Activated CD4-positive, alpha-beta T cell treated with anti-CD3 and anti-CD28 coated beads for 36 hours (primary cell): ENCODE data around the gene GSG1. TPM values are rescaled to one million over a fixed set of nuclear protein-coding genes. Genes with fewer than 3 reads are reported as not detected.

Source experiments
- ATAC-seq: fragments of 200-7000 bp; cut with Tn5 transposase; one replicate; pipeline ENCODE4 v1.10.0; 2021; ENCODE audit warnings: mild to moderate bottlenecking, moderate library complexity
- CTCF ChIA-PET: fragments of 350-600 bp; sonication (Branson Sonifier 250); formaldehyde crosslinking; loops from one replicate; lab custom pipeline; 2021; ENCODE audit warnings: antibody characterized with exemption; lab: Charles Lee
- POLR2A ChIA-PET: fragments of 350-600 bp; sonication (Branson Sonifier 250); formaldehyde crosslinking; loops from one replicate; lab custom pipeline; 2021; ENCODE audit warnings: antibody characterized with exemption, inconsistent platforms; lab: Charles Lee
- DNase-seq: peaks from one replicate; pipeline ENCODE4 v3.0.0-alpha.2; 2020
- H3K27ac Mint-ChIP-seq: one replicate; pipeline ENCODE4 v1.8.0; 2021; ENCODE audit warnings: mixed read lengths
- H3K27me3 Mint-ChIP-seq: one replicate; pipeline ENCODE4 v1.8.0; 2021; ENCODE audit warnings: mixed read lengths
- H3K36me3 Mint-ChIP-seq: one replicate; pipeline ENCODE4 v1.8.0; 2021; ENCODE audit warnings: low read depth, mixed read lengths
- H3K4me1 Mint-ChIP-seq: one replicate; pipeline ENCODE4 v1.8.0; 2021; ENCODE audit warnings: mixed read lengths
- H3K4me3 Mint-ChIP-seq: one replicate; pipeline ENCODE4 v1.8.0; 2021; ENCODE audit warnings: mild to moderate bottlenecking, moderate library complexity, mixed read lengths
- H3K9me3 Mint-ChIP-seq: one replicate; pipeline ENCODE4 v1.8.0; 2021; ENCODE audit warnings: low read depth, mixed read lengths
- intact Hi-C, 2 experiments: fragments of 100-400 bp; cut with DNase I in 1 of 2; cut with micrococcal nuclease in 1 of 2; formaldehyde crosslinking; loops; one replicate each; pipeline versions ENCODE4 v1.14.2 to v1.15.1; 2022 to 2024; cut with DNase I, micrococcal nuclease
- total RNA-seq, 2 experiments: library from RNA; stranded (reverse); gene quantifications; one replicate each; pipeline ENCODE4 v1.2.3, GENCODE V29; 2021

GSG1 gene
- total RNA-seq, 2 experiments from 2014 or later, result not detected

GRCh38 chr12:13117029-13117428 is 13.6 kb upstream of the GSG1 start:
- no peaks in the 10 kb centered on the region for H3K9me3 Mint-ChIP-seq
- no peaks in the 10 kb centered on the region for H3K36me3 Mint-ChIP-seq
- intact Hi-C loops, result no loop called here
- no peak overlapping the region for H3K27ac Mint-ChIP-seq
- ChIA-PET POLR2A (no interaction called here), CTCF (interaction anchor here (0.7 to 0.8 kb wide), 2 partner anchors 99 to 166 kb away, joined by 3 read pairs; no protein-coding TSS in a partner anchor)
- peaks cover 4% of the 10 kb centered on the region for H3K27me3 Mint-ChIP-seq
- ATAC-seq (no peak), DNase-seq (no peak)
- H3K4me3 Mint-ChIP-seq, result no peak overlapping the region
- H3K4me1 Mint-ChIP-seq, result no peaks in the 10 kb centered on the region

- ChIA-PET POLR2A (no interaction called here), CTCF (interaction anchor here (1.6 kb wide), 1 partner anchor 69 kb away, joined by 4 read pairs; no protein-coding TSS in a partner anchor)
- Mint-ChIP-seq H3K4me3 (no peak overlapping the region), H3K27me3 (peaks cover 5% of the 10 kb centered on the region), H3K36me3 (no peaks in the 10 kb centered on the region), H3K27ac (no peak overlapping the region), H3K4me1 (no peaks in the 10 kb centered on the region), H3K9me3 (no peaks in the 10 kb centered on the region)
- ATAC-seq (no peak), DNase-seq (no peak)
- intact Hi-C loops, result no loop called here
These were observed 12.8 kb upstream of the GSG1 start for GRCh38 chr12:13116259-13116658.

GRCh38 chr12:13114251-13115052 is 11.0 kb upstream of the GSG1 start:
- Mint-ChIP-seq H3K27ac (no peak overlapping the region), H3K4me1 (no peaks in the 10 kb centered on the region), H3K27me3 (peaks cover 5% of the 10 kb centered on the region), H3K4me3 (no peak overlapping the region), H3K36me3 (no peaks in the 10 kb centered on the region), H3K9me3 (no peaks in the 10 kb centered on the region)
- intact Hi-C loops, result no loop called here
- ATAC-seq (no peak), DNase-seq (no peak)
- ChIA-PET POLR2A (no interaction called here), CTCF (interaction anchor here (0.9 to 1.0 kb wide), 2 partner anchors 93 to 141 kb away, joined by 3 read pairs; no protein-coding TSS in a partner anchor)

- Mint-ChIP-seq H3K9me3 (peaks cover 6% of the 10 kb centered on the region), H3K4me1 (no peaks in the 10 kb centered on the region), H3K27me3 (peaks cover 7% of the 10 kb centered on the region), H3K27ac (no peak overlapping the region), H3K4me3 (no peak overlapping the region), H3K36me3 (no peaks in the 10 kb centered on the region)
- CTCF ChIA-PET, result no interaction called here
- ATAC-seq (no peak), DNase-seq (no peak)
- intact Hi-C loops, result no loop called here
- POLR2A ChIA-PET, result no interaction called here
These were observed 9.5 kb upstream of the GSG1 start for GRCh38 chr12:13112968-13113367.

- peaks cover 6% of the 10 kb centered on the region for H3K9me3 Mint-ChIP-seq
- H3K4me1 Mint-ChIP-seq, result peaks cover 22% of the 10 kb centered on the region
- no peak for DNase-seq
- ChIA-PET CTCF (interaction anchor here (0.5 to 1.2 kb wide), 2 partner anchors 14 to 105 kb away, joined by 3 to 5 read pairs; no protein-coding TSS in a partner anchor), POLR2A (no interaction called here)
- H3K4me3 Mint-ChIP-seq, result no peak overlapping the region
- H3K27ac Mint-ChIP-seq, result no peak overlapping the region
- no peaks in the 10 kb centered on the region for H3K36me3 Mint-ChIP-seq
- H3K27me3 Mint-ChIP-seq, result peaks cover 2% of the 10 kb centered on the region
- ATAC-seq, result no peak
- intact Hi-C loops, result no loop called here
These were observed 3.2 kb upstream of the GSG1 start for GRCh38 chr12:13106666-13107065.

GRCh38 chr12:13105781-13106180 is 2.3 kb upstream of the GSG1 start:
- Mint-ChIP-seq H3K4me1 (peaks cover 24% of the 10 kb centered on the region), H3K4me3 (no peak overlapping the region), H3K27me3 (peaks cover 2% of the 10 kb centered on the region), H3K27ac (no peak overlapping the region), H3K9me3 (peaks cover 6% of the 10 kb centered on the region), H3K36me3 (no peaks in the 10 kb centered on the region)
- intact Hi-C loops, result no loop called here
- ATAC-seq (no peak), DNase-seq (no peak)
- ChIA-PET CTCF (interaction anchor here (0.6 to 2.2 kb wide), 7 partner anchors 67 to 151 kb away, joined by 3 to 13 read pairs (median 4); partner anchors contain the start of gene EMP1), POLR2A (no interaction called here)

- Mint-ChIP-seq H3K4me1 (peaks cover 37% of the 10 kb centered on the region), H3K27ac (no peak overlapping the region), H3K27me3 (peaks cover 2% of the 10 kb centered on the region), H3K9me3 (peaks cover 6% of the 10 kb centered on the region), H3K36me3 (no peaks in the 10 kb centered on the region), H3K4me3 (no peak overlapping the region)
- ChIA-PET POLR2A (interaction anchor here (0.6 to 1.0 kb wide), 2 partner anchors 59 to 92 kb away, joined by 3 read pairs; no protein-coding TSS in a partner anchor), CTCF (interaction anchor here (1.2 to 2.2 kb wide), 2 partner anchors 68 to 108 kb away, joined by 3 to 13 read pairs; no protein-coding TSS in a partner anchor)
- intact Hi-C loops, result loop anchor here (5.0 kb wide), 3 partner anchors 207 to 407 kb away; partner anchors contain the start of genes APOLD1 (in 1 of the 2) and GPR19 (in 1 of the 2)
- no peak for DNase-seq
- ATAC-seq, result no peak
These were observed 942 bp upstream of the GSG1 start for GRCh38 chr12:13104409-13104808.

- H3K4me3 Mint-ChIP-seq, result no peak overlapping the region
These were observed 839 bp downstream of the GSG1 start for GRCh38 chr12:13102461-13103195.

GRCh38 chr12:13101821-13102375 is 1.6 kb downstream of the GSG1 start:
- peak overlapping the region; percentile 61 for H3K4me3 Mint-ChIP-seq
- H3K27ac Mint-ChIP-seq, result peak overlapping the region; percentile 48
- POLR2A ChIA-PET, result interaction anchor here (0.6 to 1.4 kb wide), 5 partner anchors 8 to 83 kb away, joined by 3 to 5 read pairs (median 4); no protein-coding TSS in a partner anchor
- H3K27me3 Mint-ChIP-seq, result no peaks in the 10 kb centered on the region
- H3K4me1 Mint-ChIP-seq, result peaks cover 58% of the 10 kb centered on the region
- no peaks in the 10 kb centered on the region for H3K9me3 Mint-ChIP-seq
- intact Hi-C loops, result loop anchor here (1.0 to 5.0 kb wide), 8 partner anchors 55 to 405 kb away; partner anchors contain the start of genes HEBP1 (in 2 of the 2), APOLD1 (in 1 of the 2), EMP1 (in 1 of the 2) and GPR19 (in 1 of the 2)
- CTCF ChIA-PET, result interaction anchor here (0.6 to 6.0 kb wide), 13 partner anchors 35 to 485 kb away, joined by 3 to 145 read pairs (median 4); partner anchors contain the start of gene EMP1
- no peaks in the 10 kb centered on the region for H3K36me3 Mint-ChIP-seq
- ATAC-seq (peak; percentile 10), DNase-seq (peak; percentile 58)

More at GRCh38 chr12:13102461-13103195, 839 bp downstream of the GSG1 start:
- Mint-ChIP-seq H3K9me3 (no peaks in the 10 kb centered on the region), H3K27ac (peak overlapping the region; percentile 48), H3K36me3 (no peaks in the 10 kb centered on the region), H3K4me1 (peaks cover 55% of the 10 kb centered on the region), H3K27me3 (no peaks in the 10 kb centered on the region)
- DNase-seq (no peak), ATAC-seq (no peak)
- ChIA-PET POLR2A (interaction anchor here (0.6 to 1.4 kb wide), 5 partner anchors 9 to 84 kb away, joined by 3 to 5 read pairs (median 4); no protein-coding TSS in a partner anchor), CTCF (interaction anchor here (0.8 to 6.0 kb wide), 11 partner anchors 36 to 315 kb away, joined by 3 to 145 read pairs (median 4); partner anchors contain the start of gene EMP1)
- intact Hi-C loops, result loop anchor here (1.0 to 5.0 kb wide), 9 partner anchors 56 to 405 kb away; partner anchors contain the start of genes APOLD1 (in 1 of the 2), EMP1 (in 1 of the 2) and GPR19 (in 1 of the 2)
